HG03432 (cell line): ENCODE data around the gene HSP90AA1.

Source experiments
- ATAC-seq: cut with Tn5 transposase; IDR thresholded peaks from one replicate; pipeline ENCODE4 v1.9.1; 2021; ENCODE audit warnings: mild to moderate bottlenecking, moderate library complexity; ENCODE audit not compliant: unreplicated experiment

The HSP90AA1 gene

GRCh38 chr14:102043251-102044025 is 43.4 kb downstream of the HSP90AA1 start:
- no peak for ATAC-seq

GRCh38 chr14:102042699-102043098 is 44.1 kb downstream of the HSP90AA1 start:
- ATAC-seq, result no peak

- no peak for ATAC-seq
These were observed 46.7 kb downstream of the HSP90AA1 start for GRCh38 chr14:102040153-102040552.

GRCh38 chr14:102039157-102039556 is 47.7 kb downstream of the HSP90AA1 start:
- no peak for ATAC-seq

GRCh38 chr14:102037686-102038085 is 49.2 kb downstream of the HSP90AA1 start:
- no peak for ATAC-seq

- ATAC-seq, result no peak
These were observed 50.9 kb downstream of the HSP90AA1 start for GRCh38 chr14:102035914-102036313.

GRCh38 chr14:102034301-102034700 is 52.5 kb downstream of the HSP90AA1 start:
- no peak for ATAC-seq

GRCh38 chr14:102033241-102033640 is 53.6 kb downstream of the HSP90AA1 start:
- ATAC-seq, result no peak
